ENCODE results near the gene RMDN2. TPM values are rescaled to one million over a fixed set of nuclear protein-coding genes. Genes with fewer than 3 reads are reported as not detected.

RMDN2 gene
- polyA plus RNA-seq, 2 of the 4 experiments (the other 2 are of a cell fraction): 4.6 to 6.9 TPM

DNA sequence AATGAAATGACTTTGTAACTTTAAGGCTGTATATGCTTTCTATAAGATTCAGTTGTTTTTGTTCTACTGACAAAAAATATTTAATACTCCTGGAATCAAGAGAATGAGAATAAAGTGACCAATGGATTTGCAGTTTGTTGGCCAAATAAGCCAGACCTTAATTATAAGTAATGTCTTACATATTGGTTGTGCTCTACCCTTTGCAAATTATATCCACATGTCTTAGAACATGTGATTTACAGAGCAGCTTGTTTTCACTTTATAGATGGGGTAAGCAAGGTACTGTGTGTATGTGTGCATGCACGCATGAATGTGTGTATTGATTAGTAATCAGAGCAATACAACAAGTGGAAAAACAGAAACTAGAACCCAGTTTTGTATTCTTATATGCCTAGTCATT is 59.1 kb downstream of the RMDN2 start:
- no peak for TF ChIP-seq RARB (CRISPR knock-in tag; IDR thresholded peaks at IDR 0.05)
- TF ChIP-seq FOSL2 (IDR thresholded peaks at IDR 0.05): no peak
- TF ChIP-seq FOSL2 (CRISPR knock-in tag; IDR thresholded peaks at IDR 0.05): no peak
- TF ChIP-seq RNF2 (IDR thresholded peaks at IDR 0.05; ENCODE audit: borderline replicate concordance, low read depth): no peak
- TF ChIP-seq, protein P1, sequence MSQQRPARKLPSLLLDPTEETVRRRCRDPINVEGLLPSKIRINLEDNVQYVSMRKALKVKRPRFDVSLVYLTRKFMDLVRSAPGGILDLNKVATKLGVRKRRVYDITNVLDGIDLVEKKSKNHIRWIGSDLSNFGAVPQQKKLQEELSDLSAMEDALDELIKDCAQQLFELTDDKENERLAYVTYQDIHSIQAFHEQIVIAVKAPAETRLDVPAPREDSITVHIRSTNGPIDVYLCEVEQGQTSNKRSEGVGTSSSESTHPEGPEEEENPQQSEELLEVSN (IDR thresholded peaks at IDR 0.05; ENCODE audit: borderline replicate concordance, low read depth): no peak
- no peak for TF ChIP-seq HOXB5 (CRISPR knock-in tag; IDR thresholded peaks at IDR 0.05)
- no peak for TF ChIP-seq CBX2 (IDR thresholded peaks at IDR 0.05; ENCODE audit: borderline replicate concordance, low read depth)
- TF ChIP-seq JUNB (IDR thresholded peaks at IDR 0.05): no peak
- TF ChIP-seq POLR2AphosphoS2 (conservative IDR thresholded peaks at IDR 0.05; ENCODE audit: low read length): no peak
- no peak for TF ChIP-seq KDM5A (IDR thresholded peaks at IDR 0.05)
- TF ChIP-seq TP53 (CRISPR knock-in tag; IDR thresholded peaks at IDR 0.05): no peak
- TF ChIP-seq TFCP2L1 (CRISPR knock-in tag; IDR thresholded peaks at IDR 0.05): no peak
- ChIA-PET CTCF (interaction anchor here (0.6 to 3.9 kb wide), 5 partner anchors 54 to 290 kb away, joined by 3 to 27 read pairs (median 4); no protein-coding TSS in a partner anchor), POLR2A (interaction anchor here (1.1 kb wide), 1 partner anchor 92 kb away, joined by 3 read pairs; the partner anchor contains the start of gene CYP1B1)
- no peaks in the 10 kb centered on the region for H3K9me3 ChIP-seq
- H3K27ac ChIP-seq: no peak overlapping the region
- H3K4me2 ChIP-seq: no peak overlapping the region
- DNase-seq (ENCODE audit: low read depth in 1 of 2, low spot score in 1 of 2) (no peak), FAIRE-seq (no peak), ATAC-seq (no peak)
- H3K4me3 ChIP-seq: no peak overlapping the region
- 29% methylated on average over 1 of the region's 1 CpG for WGBS (ENCODE audit: missing lambda C conversion rate)
- H3K4me1 ChIP-seq: peaks cover 4% of the 10 kb centered on the region; the same call in 1 of the 3 replicates

DNA sequence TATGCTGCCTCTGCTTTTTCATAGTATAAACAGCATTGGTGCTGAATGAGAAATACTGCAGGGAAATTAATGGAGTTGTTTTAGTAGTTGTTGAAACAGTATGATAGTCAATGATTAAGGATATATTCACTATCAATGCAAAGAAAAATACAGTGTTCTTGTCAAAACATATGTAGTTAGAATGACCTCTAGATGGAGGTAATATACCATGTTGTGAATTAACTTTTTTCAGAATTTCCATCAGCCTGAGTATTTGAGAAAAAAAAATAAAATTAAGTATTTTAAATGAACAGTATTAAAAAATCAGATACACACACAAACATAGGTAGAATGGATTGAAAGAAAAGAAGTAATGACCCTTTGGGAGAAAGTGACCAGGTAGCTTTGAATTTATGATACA is 59.5 kb downstream of the RMDN2 start:
- no peak overlapping the region for H3K4me3 ChIP-seq
- CTCF ChIA-PET: interaction anchor here (0.6 to 3.9 kb wide), 6 partner anchors 9 to 289 kb away, joined by 3 to 27 read pairs (median 4); no protein-coding TSS in a partner anchor
- H3K27ac ChIP-seq: no peak overlapping the region
- H3K4me2 ChIP-seq: no peak overlapping the region
- H3K9me3 ChIP-seq: no peaks in the 10 kb centered on the region
- POLR2A ChIA-PET: interaction anchor here (1.1 kb wide), 1 partner anchor 92 kb away, joined by 3 read pairs; the partner anchor contains the start of gene CYP1B1
- DNase-seq (ENCODE audit: low read depth in 1 of 2, low spot score in 1 of 2): peak in 1 of 2 experiments; percentile 15
- no peak for TF ChIP-seq TFCP2L1 (CRISPR knock-in tag; IDR thresholded peaks at IDR 0.05)
- TF ChIP-seq SMC3 (IDR thresholded peaks at IDR 0.05): peak; percentile 72
- TF ChIP-seq RAD21 (conservative IDR thresholded peaks at IDR 0.05 in 1 of 2, IDR thresholded peaks at IDR 0.05 in 1 of 2): peak; percentile 74 to 78
- TF ChIP-seq, protein P2, sequence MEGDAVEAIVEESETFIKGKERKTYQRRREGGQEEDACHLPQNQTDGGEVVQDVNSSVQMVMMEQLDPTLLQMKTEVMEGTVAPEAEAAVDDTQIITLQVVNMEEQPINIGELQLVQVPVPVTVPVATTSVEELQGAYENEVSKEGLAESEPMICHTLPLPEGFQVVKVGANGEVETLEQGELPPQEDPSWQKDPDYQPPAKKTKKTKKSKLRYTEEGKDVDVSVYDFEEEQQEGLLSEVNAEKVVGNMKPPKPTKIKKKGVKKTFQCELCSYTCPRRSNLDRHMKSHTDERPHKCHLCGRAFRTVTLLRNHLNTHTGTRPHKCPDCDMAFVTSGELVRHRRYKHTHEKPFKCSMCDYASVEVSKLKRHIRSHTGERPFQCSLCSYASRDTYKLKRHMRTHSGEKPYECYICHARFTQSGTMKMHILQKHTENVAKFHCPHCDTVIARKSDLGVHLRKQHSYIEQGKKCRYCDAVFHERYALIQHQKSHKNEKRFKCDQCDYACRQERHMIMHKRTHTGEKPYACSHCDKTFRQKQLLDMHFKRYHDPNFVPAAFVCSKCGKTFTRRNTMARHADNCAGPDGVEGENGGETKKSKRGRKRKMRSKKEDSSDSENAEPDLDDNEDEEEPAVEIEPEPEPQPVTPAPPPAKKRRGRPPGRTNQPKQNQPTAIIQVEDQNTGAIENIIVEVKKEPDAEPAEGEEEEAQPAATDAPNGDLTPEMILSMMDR (IDR thresholded peaks at IDR 0.05): peak; percentile 43; the same call in 2 of the 3 replicates
- TF ChIP-seq PHF8 (IDR thresholded peaks at IDR 0.05; ENCODE audit: borderline replicate concordance, low read depth): no peak
- H3K4me1 ChIP-seq: peaks cover 4% of the 10 kb centered on the region; the same call in 1 of the 3 replicates
- FAIRE-seq: no peak
- no peak for ATAC-seq

DNA sequence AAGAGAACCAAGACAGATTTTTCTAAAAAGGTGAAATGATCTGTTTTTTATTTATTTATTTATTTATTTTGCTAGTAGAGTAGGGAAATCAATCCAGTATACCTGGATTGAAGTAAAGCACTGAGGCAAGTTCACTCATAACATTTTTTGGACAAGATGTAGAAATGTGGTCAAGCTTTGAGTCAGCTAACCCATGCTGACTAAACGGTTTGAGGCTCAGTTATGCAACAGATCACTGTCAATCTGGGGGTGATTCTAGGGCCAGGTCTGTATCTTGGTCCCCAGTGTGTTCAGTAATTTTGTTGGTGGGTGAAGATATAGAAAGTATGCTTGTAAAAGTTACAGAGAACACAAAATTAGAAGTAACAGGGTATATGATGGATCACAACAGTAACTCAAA is 60.2 kb downstream of the RMDN2 start:
- ChIA-PET POLR2A (interaction anchor here (1.1 kb wide), 1 partner anchor 91 kb away, joined by 3 read pairs; the partner anchor contains the start of gene CYP1B1), CTCF (interaction anchor here (0.6 to 3.9 kb wide), 6 partner anchors 9 to 480 kb away, joined by 3 to 27 read pairs (median 4); no protein-coding TSS in a partner anchor)
- FAIRE-seq (no peak), DNase-seq (ENCODE audit: low read depth in 1 of 2, low spot score in 1 of 2) (no peak), ATAC-seq (no peak)
- Histone ChIP-seq H3K9me3 (no peaks in the 10 kb centered on the region), H3K4me2 (no peak overlapping the region), H3K4me3 (no peak overlapping the region), H3K4me1 (peaks cover 4% of the 10 kb centered on the region; the same call in 1 of the 3 replicates), H3K27ac (no peak overlapping the region)
- WGBS (ENCODE audit: missing lambda C conversion rate): 29% methylated on average over 1 of the region's 1 CpG
- no peak for TF ChIP-seq RAD21 (conservative IDR thresholded peaks at IDR 0.05 in 1 of 2, IDR thresholded peaks at IDR 0.05 in 1 of 2)
- TF ChIP-seq CHD2 (IDR thresholded peaks at IDR 0.05; ENCODE audit: low read length, partially characterized antibody): no peak
- TF ChIP-seq, protein P1 (IDR thresholded peaks at IDR 0.05; ENCODE audit: borderline replicate concordance, low read depth): no peak
- TF ChIP-seq, protein P3, sequence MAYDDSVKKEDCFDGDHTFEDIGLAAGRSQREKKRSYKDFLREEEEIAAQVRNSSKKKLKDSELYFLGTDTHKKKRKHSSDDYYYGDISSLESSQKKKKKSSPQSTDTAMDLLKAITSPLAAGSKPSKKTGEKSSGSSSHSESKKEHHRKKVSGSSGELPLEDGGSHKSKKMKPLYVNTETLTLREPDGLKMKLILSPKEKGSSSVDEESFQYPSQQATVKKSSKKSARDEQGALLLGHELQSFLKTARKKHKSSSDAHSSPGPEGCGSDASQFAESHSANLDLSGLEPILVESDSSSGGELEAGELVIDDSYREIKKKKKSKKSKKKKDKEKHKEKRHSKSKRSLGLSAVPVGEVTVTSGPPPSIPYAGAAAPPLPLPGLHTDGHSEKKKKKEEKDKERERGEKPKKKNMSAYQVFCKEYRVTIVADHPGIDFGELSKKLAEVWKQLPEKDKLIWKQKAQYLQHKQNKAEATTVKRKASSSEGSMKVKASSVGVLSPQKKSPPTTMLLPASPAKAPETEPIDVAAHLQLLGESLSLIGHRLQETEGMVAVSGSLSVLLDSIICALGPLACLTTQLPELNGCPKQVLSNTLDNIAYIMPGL (CRISPR knock-in tag; IDR thresholded peaks at IDR 0.05; ENCODE audit: borderline replicate concordance): no peak
- no peak for TF ChIP-seq REST (IDR thresholded peaks at IDR 0.05)
- TF ChIP-seq KDM5A (IDR thresholded peaks at IDR 0.05): no peak
- no peak for TF ChIP-seq EHF (CRISPR knock-in tag; IDR thresholded peaks at IDR 0.05)
- TF ChIP-seq MAX (IDR thresholded peaks at IDR 0.05): no peak
- TF ChIP-seq HOXB5 (CRISPR knock-in tag; IDR thresholded peaks at IDR 0.05): no peak
- TF ChIP-seq RARB (CRISPR knock-in tag; IDR thresholded peaks at IDR 0.05): no peak
- TF ChIP-seq KDM1A (IDR thresholded peaks at IDR 0.05; ENCODE audit: low read depth): no peak
- no peak for TF ChIP-seq HOXB13 (CRISPR knock-in tag; IDR thresholded peaks at IDR 0.05; ENCODE audit: low read depth)
- TF ChIP-seq RFX5 (IDR thresholded peaks at IDR 0.05): no peak
